Posterior cingulate gyrus (tissue), 11 donors: Measurements from ENCODE around the gene NINJ1.

Experiments
- DNase-seq, 10 donors: peaks; one replicate each; pipeline versions ENCODE4 v3.0.0 to v3.0.0-alpha.2; 2020 to 2021; ENCODE audit warnings: mixed read lengths in 3 of 10
- intact Hi-C: fragments of 100-400 bp; cut with DNase I; formaldehyde crosslinking; loops from one replicate; pipeline ENCODE4 v1.15.1; 2023

NINJ1 gene

DNA sequence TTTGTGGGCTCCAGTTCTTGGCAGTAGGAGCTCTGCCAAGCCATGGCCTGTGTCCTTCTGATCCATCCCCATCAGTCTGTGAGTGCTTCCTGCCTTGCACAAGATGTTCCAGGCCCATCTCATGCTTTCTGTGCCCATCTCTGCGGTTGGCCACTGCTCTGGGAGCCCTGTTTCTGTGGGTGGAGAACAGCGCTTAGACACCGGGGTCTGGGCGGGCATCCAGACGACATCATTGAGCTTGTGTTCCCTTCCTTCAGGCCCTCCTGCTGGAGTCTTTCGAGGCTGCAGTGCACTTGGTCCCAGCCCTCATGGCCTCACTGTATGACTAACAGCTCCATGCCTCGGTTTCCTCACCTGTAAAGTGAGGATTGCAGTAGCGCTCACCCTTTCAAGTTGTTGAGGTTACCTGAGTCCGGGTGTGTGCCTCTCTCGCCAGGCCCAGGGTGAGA is 52.9 kb downstream of the NINJ1 start:
- DNase-seq, result peak in 4 of 10 donors; percentile 8 to 49 (median 46)
- intact Hi-C loops, result no loop called here

DNA sequence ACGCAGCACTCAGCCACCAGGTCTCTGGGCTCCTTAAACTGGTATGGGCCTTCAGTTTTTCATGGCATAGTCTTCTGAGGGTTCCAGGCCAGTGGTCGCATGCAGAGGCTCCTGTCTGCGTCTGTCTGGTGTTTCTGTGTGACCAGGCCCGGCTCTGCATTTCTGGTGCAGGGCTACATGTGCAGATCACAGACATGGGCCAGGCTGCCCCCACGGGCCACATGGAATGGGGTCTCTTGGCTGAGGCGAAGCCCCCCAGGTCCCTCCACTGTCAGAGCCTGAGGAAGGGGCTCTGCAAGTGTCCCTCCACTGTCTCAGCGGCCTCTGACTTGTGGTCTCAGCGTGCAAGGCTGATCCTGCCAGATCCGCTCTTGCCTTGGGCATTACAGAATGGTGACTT is 53.6 kb downstream of the NINJ1 start:
- intact Hi-C loops, result no loop called here

GRCh38 chr9:93079371-93079770 is 54.7 kb downstream of the NINJ1 start:
- DNase-seq, result peak in 3 of 10 donors; percentile 50 to 82 (median 67)
- intact Hi-C loops, result no loop called here

More for the DNA sequence above, 53.6 kb downstream of the NINJ1 start:
- peak in 4 of 10 donors; percentile 1 to 62 (median 54) for DNase-seq

- intact Hi-C loops, result no loop called here
- DNase-seq, result peak in 2 of 10 donors; percentile 53 to 55
These were observed 56.2 kb downstream of the NINJ1 start for GRCh38 chr9:93077811-93078210.

DNA sequence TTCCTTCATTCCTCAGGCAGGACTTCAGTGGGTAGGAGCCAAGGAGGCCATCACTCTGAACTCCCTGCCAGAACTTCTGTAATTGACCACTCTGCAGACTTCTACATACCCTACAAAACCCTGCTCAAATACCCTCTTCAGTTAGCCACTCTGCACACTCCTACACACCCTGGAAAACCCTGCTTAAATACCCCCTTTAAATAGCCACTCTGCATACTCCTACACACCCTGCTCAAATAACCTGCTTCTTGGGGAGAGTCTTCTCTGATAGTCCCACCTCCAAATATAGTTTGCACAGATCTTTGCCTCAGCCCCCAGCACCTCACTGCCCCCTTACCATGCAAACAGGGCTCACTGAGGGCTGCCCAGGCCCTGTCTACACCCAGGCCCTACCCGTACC is 56.7 kb downstream of the NINJ1 start:
- intact Hi-C loops, result no loop called here

GRCh38 chr9:93076792-93077128 is 57.3 kb downstream of the NINJ1 start:
- intact Hi-C loops, result no loop called here
- DNase-seq, result peak in 1 of 10 donors; percentile 16

More for the DNA sequence above, 56.7 kb downstream of the NINJ1 start:
- no peak for DNase-seq

GRCh38 chr9:93076101-93076791 is 57.8 kb downstream of the NINJ1 start:
- intact Hi-C loops, result no loop called here

GRCh38 chr9:93072383-93072795 is 61.7 kb downstream of the NINJ1 start:
- DNase-seq, result no peak
- intact Hi-C loops, result no loop called here

More at GRCh38 chr9:93076101-93076791, 57.8 kb downstream of the NINJ1 start:
- no peak for DNase-seq
